ENCODE measurements around the gene MDFI.

MDFI gene

GRCh38 chr6:41642960-41643898, 5.0 kb downstream of the MDFI start:
- Histone ChIP-seq H3K27me3 (peaks cover 14% of the 10 kb centered on the region), H3K36me3 (no peaks in the 10 kb centered on the region), H3K4me1 (no peaks in the 10 kb centered on the region), H3K9me3 (no peaks in the 10 kb centered on the region), H3K4me3 (ENCODE audit: low read depth, low read length) (no peak overlapping the region)
- no peak for TF ChIP-seq CTCF (IDR thresholded peaks at IDR 0.05; ENCODE audit: low read depth, low read length)
- DNase-seq = no peak

GRCh38 chr6:41643899-41644269, 5.6 kb downstream of the MDFI start:
- no peaks in the 10 kb centered on the region for H3K36me3 ChIP-seq
- H3K27me3 ChIP-seq = peaks cover 8% of the 10 kb centered on the region
- DNase-seq = no peak

GRCh38 chr6:41644297-41644879, 6.1 kb downstream of the MDFI start:
- Histone ChIP-seq H3K27me3 (peaks cover 3% of the 10 kb centered on the region), H3K4me3 (ENCODE audit: low read depth, low read length) (no peak overlapping the region), H3K36me3 (no peaks in the 10 kb centered on the region), H3K4me1 (no peaks in the 10 kb centered on the region), H3K9me3 (no peaks in the 10 kb centered on the region)
- DNase-seq = no peak
- no peak for TF ChIP-seq CTCF (IDR thresholded peaks at IDR 0.05; ENCODE audit: low read depth, low read length)

More at GRCh38 chr6:41643899-41644269, 5.6 kb downstream of the MDFI start:
- Histone ChIP-seq H3K4me1 (no peaks in the 10 kb centered on the region), H3K4me3 (ENCODE audit: low read depth, low read length) (no peak overlapping the region), H3K9me3 (no peaks in the 10 kb centered on the region)
- TF ChIP-seq CTCF (IDR thresholded peaks at IDR 0.05; ENCODE audit: low read depth, low read length) = no peak

GRCh38 chr6:41645007-41645618, 6.8 kb downstream of the MDFI start:
- TF ChIP-seq CTCF (IDR thresholded peaks at IDR 0.05; ENCODE audit: low read depth, low read length) = no peak
- H3K36me3 ChIP-seq = no peaks in the 10 kb centered on the region
- H3K4me1 ChIP-seq = no peaks in the 10 kb centered on the region
- no peaks in the 10 kb centered on the region for H3K27me3 ChIP-seq
- no peak overlapping the region for H3K4me3 ChIP-seq (ENCODE audit: low read depth, low read length)
- DNase-seq = no peak
- no peaks in the 10 kb centered on the region for H3K9me3 ChIP-seq

- no peaks in the 10 kb centered on the region for H3K36me3 ChIP-seq
- DNase-seq = no peak
- H3K9me3 ChIP-seq = no peaks in the 10 kb centered on the region
- no peaks in the 10 kb centered on the region for H3K4me1 ChIP-seq
- TF ChIP-seq CTCF (IDR thresholded peaks at IDR 0.05; ENCODE audit: low read depth, low read length) = no peak
- H3K4me3 ChIP-seq (ENCODE audit: low read depth, low read length) = no peak overlapping the region
- H3K27me3 ChIP-seq = no peaks in the 10 kb centered on the region
Measured at GRCh38 chr6:41646026-41646795, 7.9 kb downstream of the MDFI start.

All from BE2C (cell line).